ENCODE data around the gene ATP6V1C2. TPM values are rescaled to one million over a fixed set of nuclear protein-coding genes. Genes with fewer than 3 reads are reported as not detected.

ATP6V1C2 gene
- total RNA-seq, 1 experiment from 2014 or later = 2.0 TPM

- ChIA-PET RAD21 (ENCODE audit: low non-redundant PET in 1 of 2, low total read pairs in 2 of 2, uncharacterized antibody in 2 of 2, unreplicated experiment in 2 of 2) (no interaction called here), CTCF (no interaction called here), POLR2A (no interaction called here)
- intact Hi-C loops (cut with micrococcal nuclease) = no loop called here
- Histone ChIP-seq H3K27ac (ENCODE audit: low read depth, low read length) (no peak overlapping the region), H3K9me3 (ENCODE audit: control insufficient read depth in 1 of 2, insufficient read depth in 1 of 2, low read depth in 1 of 2, low read length in 2 of 2) (no peaks in the 10 kb centered on the region), H4K20me1 (ENCODE audit: insufficient read depth) (no peaks in the 10 kb centered on the region), H3K4me2 (ENCODE audit: low read length) (no peak overlapping the region), H3K9me2 (ENCODE audit: insufficient read depth) (no peaks in the 10 kb centered on the region), H3K4me3 (replicated peaks in 1 of 2; ENCODE audit: low read depth in 1 of 2, low read length in 2 of 2) (no peak overlapping the region), H3K4me1 (ENCODE audit: control insufficient read depth in 1 of 2, insufficient read depth in 2 of 2, low read length in 2 of 2) (no peaks in the 10 kb centered on the region), H3K27me3 (ENCODE audit: insufficient read depth, low read length) (no peaks in the 10 kb centered on the region), H3K9ac (ENCODE audit: low read length) (no peak overlapping the region), H3K36me3 (ENCODE audit: control insufficient read depth in 1 of 2, insufficient read depth in 2 of 2, low read length in 2 of 2) (peaks cover 0 to 3% of the 10 kb centered on the region in 2 experiments; a peak in 1 of 4 replicates), H2AFZ (ENCODE audit: low read depth, low read length, poor library complexity, severe bottlenecking) (no peak overlapping the region), H3K79me2 (ENCODE audit: insufficient read depth, low read length) (no peaks in the 10 kb centered on the region)
- DNase-seq (ENCODE audit: low read depth, low spot score) (no peak), ATAC-seq (no peak)
- no peak for TF ChIP-seq YY1 (IDR thresholded peaks at IDR 0.05; ENCODE audit: extremely low read depth, insufficient replicate concordance, low read depth, low read length)
- TF ChIP-seq CEBPB (IDR thresholded peaks at IDR 0.05; ENCODE audit: low read depth) = no peak
- TF ChIP-seq POLR2A (IDR thresholded peaks at IDR 0.05; ENCODE audit: borderline replicate concordance, extremely low read depth, insufficient read depth, insufficient read length) = no peak
- TF ChIP-seq JUND (IDR thresholded peaks at IDR 0.05) = no peak
- TF ChIP-seq SRF (IDR thresholded peaks at IDR 0.05; ENCODE audit: low read depth) = no peak
- TF ChIP-seq EZH2 (IDR thresholded peaks at IDR 0.05) = no peak
- no peak for TF ChIP-seq ZFX (IDR thresholded peaks at IDR 0.05)
- TF ChIP-seq TCF7L2 (IDR thresholded peaks at IDR 0.05; ENCODE audit: borderline replicate concordance, extremely low read depth, insufficient read depth, insufficient read length) = no peak
- no peak for TF ChIP-seq CBX3 (IDR thresholded peaks at IDR 0.05; ENCODE audit: low read depth)
- TF ChIP-seq ATF3 (IDR thresholded peaks at IDR 0.05) = no peak
- TF ChIP-seq FOSL1 (IDR thresholded peaks at IDR 0.05; ENCODE audit: low read depth) = no peak
- TF ChIP-seq, protein P1, sequence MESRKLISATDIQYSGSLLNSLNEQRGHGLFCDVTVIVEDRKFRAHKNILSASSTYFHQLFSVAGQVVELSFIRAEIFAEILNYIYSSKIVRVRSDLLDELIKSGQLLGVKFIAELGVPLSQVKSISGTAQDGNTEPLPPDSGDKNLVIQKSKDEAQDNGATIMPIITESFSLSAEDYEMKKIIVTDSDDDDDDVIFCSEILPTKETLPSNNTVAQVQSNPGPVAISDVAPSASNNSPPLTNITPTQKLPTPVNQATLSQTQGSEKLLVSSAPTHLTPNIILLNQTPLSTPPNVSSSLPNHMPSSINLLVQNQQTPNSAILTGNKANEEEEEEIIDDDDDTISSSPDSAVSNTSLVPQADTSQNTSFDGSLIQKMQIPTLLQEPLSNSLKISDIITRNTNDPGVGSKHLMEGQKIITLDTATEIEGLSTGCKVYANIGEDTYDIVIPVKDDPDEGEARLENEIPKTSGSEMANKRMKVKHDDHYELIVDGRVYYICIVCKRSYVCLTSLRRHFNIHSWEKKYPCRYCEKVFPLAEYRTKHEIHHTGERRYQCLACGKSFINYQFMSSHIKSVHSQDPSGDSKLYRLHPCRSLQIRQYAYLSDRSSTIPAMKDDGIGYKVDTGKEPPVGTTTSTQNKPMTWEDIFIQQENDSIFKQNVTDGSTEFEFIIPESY (IDR thresholded peaks at IDR 0.05; ENCODE audit: extremely low read depth, insufficient replicate concordance, low read length) = no peak
- TF ChIP-seq POLR2AphosphoS5 (IDR thresholded peaks at IDR 0.05; ENCODE audit: low read depth, low read length) = no peak
- no peak for TF ChIP-seq SP1 (IDR thresholded peaks at IDR 0.05; ENCODE audit: low read depth)
- TF ChIP-seq ZNF274 (IDR thresholded peaks at IDR 0.05; ENCODE audit: low read depth, low read length) = no peak
- TF ChIP-seq EZH2phosphoT487 (IDR thresholded peaks at IDR 0.05; ENCODE audit: borderline replicate concordance) = no peak
- no peak for TF ChIP-seq REST (IDR thresholded peaks at IDR 0.05; ENCODE audit: low read depth)
- TF ChIP-seq ELF1 (IDR thresholded peaks at IDR 0.05; ENCODE audit: borderline replicate concordance, low read depth) = no peak
- TF ChIP-seq CTCF (IDR thresholded peaks at IDR 0.05 in 2 of 3, conservative IDR thresholded peaks at IDR 0.05 in 1 of 3; ENCODE audit: borderline replicate concordance in 1 of 3, insufficient read depth in 1 of 3, low read depth in 2 of 3, low read length in 2 of 3) = no peak
- TF ChIP-seq RAD21 (IDR thresholded peaks at IDR 0.05; ENCODE audit: low read depth) = no peak
- BruUV-seq (replicated peaks) = no TSS peak
Observed at GRCh38 chr2:10773821-10774341, 52.5 kb downstream of the ATP6V1C2 start.

All from HCT116 (cell line).